Measurements from ENCODE around the gene ZNF385A.

The ZNF385A gene

GRCh38 chr12:54407183-54407905 is 22.8 kb upstream of the ZNF385A start:
- Histone ChIP-seq H4K20me1 (ENCODE audit: insufficient read depth, low read length) (no peaks in the 10 kb centered on the region), H3K4me1 (ENCODE audit: insufficient read depth, low read length, severe bottlenecking) (no peaks in the 10 kb centered on the region), H3K4me3 (ENCODE audit: low read depth, low read length, poor library complexity, severe bottlenecking) (no peak overlapping the region), H3K79me2 (ENCODE audit: insufficient read depth, low read length) (no peaks in the 10 kb centered on the region), H3K9ac (ENCODE audit: low read length) (no peak overlapping the region), H3K4me2 (ENCODE audit: low read length) (no peak overlapping the region), H3K27me3 (ENCODE audit: insufficient read depth, low read length) (no peaks in the 10 kb centered on the region; the same call in 1 of the 2 replicates), H2AFZ (ENCODE audit: low read length) (no peak overlapping the region), H3F3A (ENCODE audit: insufficient read depth, low read length) (no peaks in the 10 kb centered on the region), H3K9me3 (ENCODE audit: low read length) (no peaks in the 10 kb centered on the region), H3K9me2 (ENCODE audit: low read depth, low read length) (no peaks in the 10 kb centered on the region), H3K27ac (ENCODE audit: low read depth, low read length, poor library complexity, severe bottlenecking) (no peak overlapping the region), H3K36me3 (ENCODE audit: insufficient read depth, low read length) (no peaks in the 10 kb centered on the region)
- no peak for TF ChIP-seq EZH2 (IDR thresholded peaks at IDR 0.05; ENCODE audit: borderline replicate concordance, low read length)
- TF ChIP-seq CTCF (IDR thresholded peaks at IDR 0.05; ENCODE audit: low read length) = no peak

- Histone ChIP-seq H3K4me3 (ENCODE audit: low read depth, low read length, poor library complexity, severe bottlenecking) (no peak overlapping the region), H3K9ac (ENCODE audit: low read length) (no peak overlapping the region), H3K4me2 (ENCODE audit: low read length) (no peak overlapping the region), H3K9me3 (ENCODE audit: low read length) (no peaks in the 10 kb centered on the region), H3K79me2 (ENCODE audit: insufficient read depth, low read length) (no peaks in the 10 kb centered on the region), H3F3A (ENCODE audit: insufficient read depth, low read length) (no peaks in the 10 kb centered on the region), H2AFZ (ENCODE audit: low read length) (no peak overlapping the region), H3K27me3 (ENCODE audit: insufficient read depth, low read length) (peaks cover 4% of the 10 kb centered on the region; the same call in 1 of the 2 replicates), H4K20me1 (ENCODE audit: insufficient read depth, low read length) (no peaks in the 10 kb centered on the region), H3K9me2 (ENCODE audit: low read depth, low read length) (no peaks in the 10 kb centered on the region), H3K27ac (ENCODE audit: low read depth, low read length, poor library complexity, severe bottlenecking) (no peak overlapping the region), H3K36me3 (ENCODE audit: insufficient read depth, low read length) (no peaks in the 10 kb centered on the region), H3K4me1 (ENCODE audit: insufficient read depth, low read length, severe bottlenecking) (no peaks in the 10 kb centered on the region)
- no peak for TF ChIP-seq CTCF (IDR thresholded peaks at IDR 0.05; ENCODE audit: low read length)
- TF ChIP-seq EZH2 (IDR thresholded peaks at IDR 0.05; ENCODE audit: borderline replicate concordance, low read length) = no peak
Measured at GRCh38 chr12:54405573-54405972, 21.0 kb upstream of the ZNF385A start.

GRCh38 chr12:54405106-54405505 is 20.6 kb upstream of the ZNF385A start:
- H3K4me1 ChIP-seq (ENCODE audit: insufficient read depth, low read length, severe bottlenecking) = no peaks in the 10 kb centered on the region
- no peaks in the 10 kb centered on the region for H3F3A ChIP-seq (ENCODE audit: insufficient read depth, low read length)

More at GRCh38 chr12:54405106-54405505, 20.6 kb upstream of the ZNF385A start:
- Histone ChIP-seq H3K9ac (ENCODE audit: low read length) (no peak overlapping the region), H3K27me3 (ENCODE audit: insufficient read depth, low read length) (peaks cover 4% of the 10 kb centered on the region; the same call in 1 of the 2 replicates), H3K4me2 (ENCODE audit: low read length) (no peak overlapping the region), H3K27ac (ENCODE audit: low read depth, low read length, poor library complexity, severe bottlenecking) (no peak overlapping the region), H3K79me2 (ENCODE audit: insufficient read depth, low read length) (no peaks in the 10 kb centered on the region), H4K20me1 (ENCODE audit: insufficient read depth, low read length) (no peaks in the 10 kb centered on the region), H3K9me2 (ENCODE audit: low read depth, low read length) (no peaks in the 10 kb centered on the region), H3K36me3 (ENCODE audit: insufficient read depth, low read length) (no peaks in the 10 kb centered on the region), H2AFZ (ENCODE audit: low read length) (no peak overlapping the region), H3K9me3 (ENCODE audit: low read length) (no peaks in the 10 kb centered on the region), H3K4me3 (ENCODE audit: low read depth, low read length, poor library complexity, severe bottlenecking) (no peak overlapping the region)
- TF ChIP-seq CTCF (IDR thresholded peaks at IDR 0.05; ENCODE audit: low read length) = no peak
- TF ChIP-seq EZH2 (IDR thresholded peaks at IDR 0.05; ENCODE audit: borderline replicate concordance, low read length) = no peak
